CD4-positive, alpha-beta T cell treated with Interleukin-2 at 100 ng/mL for 4 hours (primary cell): ENCODE measurements around the gene CALCOCO2.

Experiments
- DNase-seq: peaks from one replicate; pipeline ENCODE4 v3.0.0-alpha.2; 2020; ENCODE audit warnings: low spot score

Gene CALCOCO2

DNA sequence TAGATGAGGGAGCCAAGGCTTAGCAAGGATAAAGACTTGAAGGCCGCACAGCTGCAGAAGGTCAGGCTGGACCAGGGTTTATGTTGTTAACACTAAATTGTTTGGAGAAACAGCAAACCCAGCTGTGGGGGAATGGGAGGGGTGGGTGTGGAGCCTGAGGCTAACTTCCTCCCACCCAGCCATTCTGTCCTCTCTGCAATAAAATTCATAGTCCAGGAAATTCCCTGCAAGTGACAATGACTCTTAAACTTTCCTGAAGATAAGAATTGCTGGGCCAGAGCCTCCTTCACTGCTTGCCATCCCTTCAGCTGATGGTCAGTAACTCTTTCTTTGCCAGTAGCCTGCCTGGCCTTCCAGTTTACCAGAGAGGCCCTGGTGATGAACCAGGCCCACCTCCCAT lies 42.4 kb downstream of the CALCOCO2 start:
- no peak for DNase-seq

DNA sequence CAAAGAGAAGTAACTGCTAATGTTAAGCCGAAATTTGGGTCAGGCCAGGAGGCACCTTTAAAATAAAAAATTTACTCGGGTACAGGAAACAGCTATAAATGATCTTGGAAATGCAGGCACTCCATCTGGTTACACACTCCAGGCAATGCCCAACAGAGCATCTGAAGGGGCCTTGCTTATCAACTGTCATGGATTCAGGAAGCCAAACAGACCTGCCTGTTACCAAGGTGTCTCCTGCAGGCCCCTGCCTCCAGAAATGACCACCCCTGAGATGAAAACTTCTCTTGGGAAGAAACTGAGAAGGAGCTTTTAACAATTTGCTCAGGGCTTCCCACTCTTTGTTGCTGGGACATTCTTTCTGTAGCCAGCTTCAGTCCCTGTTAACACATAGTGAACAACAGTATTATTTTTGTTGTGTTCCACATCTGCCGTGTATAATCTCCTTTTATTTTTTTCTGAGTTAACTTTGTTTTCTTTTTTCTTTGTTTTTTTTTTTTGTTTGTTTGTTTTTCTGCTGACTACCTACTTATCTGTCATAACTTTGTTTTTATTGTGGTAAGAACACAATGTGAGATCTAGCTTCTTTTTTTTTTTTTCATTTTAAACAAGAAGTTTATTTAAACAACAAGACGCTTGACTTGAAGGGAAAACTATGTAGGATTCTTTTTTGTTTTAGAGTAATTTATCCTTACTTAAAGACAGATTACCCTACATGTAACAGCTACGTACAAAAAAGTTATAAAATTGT lies 43.0 kb downstream of the CALCOCO2 start:
- DNase-seq: no peak

DNA sequence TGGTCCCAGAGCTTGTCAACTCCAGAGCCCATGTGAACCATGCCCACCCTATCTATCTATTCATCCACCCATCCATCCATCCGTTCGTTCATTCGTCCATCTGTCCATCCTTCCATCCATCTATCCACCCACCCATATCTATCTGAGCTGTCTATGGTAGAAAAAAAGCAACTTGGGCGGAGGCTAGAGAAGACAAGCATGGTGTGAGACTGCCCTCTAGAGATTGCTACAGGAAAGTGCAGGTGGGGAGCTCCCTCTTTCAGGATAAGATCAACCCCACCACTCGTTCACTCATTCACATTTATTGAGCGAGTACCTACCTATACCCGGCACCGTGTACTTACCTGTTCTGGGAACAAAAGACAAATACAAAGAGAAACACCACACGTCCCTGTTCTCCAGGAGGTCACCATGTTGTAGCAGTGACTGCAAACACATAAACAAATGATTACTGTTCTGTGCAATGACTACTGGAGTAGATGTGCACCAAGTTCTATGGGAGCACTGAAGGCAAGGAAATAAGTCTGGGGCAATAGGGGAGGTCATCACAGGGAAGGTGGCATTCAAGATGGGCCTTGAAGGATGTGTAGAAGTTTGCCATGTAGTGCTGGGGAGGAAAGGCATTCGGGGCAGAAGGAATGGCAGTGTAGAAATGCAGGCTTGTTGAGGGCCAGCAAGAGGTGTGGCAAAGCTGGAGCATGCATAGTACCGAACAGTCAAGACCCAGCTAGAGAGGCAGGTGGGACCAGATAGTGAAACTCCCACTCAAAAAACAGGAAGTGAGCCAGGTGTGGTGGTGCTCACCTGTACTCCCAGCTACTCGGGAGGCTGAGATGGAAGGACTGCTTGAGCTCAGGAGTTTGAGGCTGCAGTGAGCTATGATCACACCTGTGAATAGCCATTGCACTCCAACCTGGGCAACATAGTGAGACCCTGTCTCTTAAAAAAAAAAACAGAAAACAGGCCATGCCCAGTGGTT lies 48.4 kb downstream of the CALCOCO2 start:
- DNase-seq: peak; percentile 78

DNA sequence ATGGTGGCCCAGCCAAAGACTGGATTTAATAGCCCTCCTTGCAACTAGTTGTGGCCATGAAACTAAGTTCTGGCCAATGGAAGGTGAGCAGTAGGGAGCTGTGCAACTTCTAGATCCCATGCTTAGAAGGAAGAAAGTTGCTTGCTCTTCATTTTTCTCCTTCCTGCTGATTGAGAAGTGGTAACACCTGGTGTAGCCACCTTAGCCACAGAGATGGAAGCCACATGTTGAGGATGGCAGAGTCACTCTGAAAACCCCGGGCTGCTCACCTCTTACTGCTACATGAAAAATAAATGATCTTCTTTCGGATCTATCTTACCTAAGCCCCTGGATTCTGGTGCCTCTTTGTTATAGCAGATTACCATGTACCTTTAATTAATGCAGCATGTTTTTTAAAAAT lies 51.4 kb downstream of the CALCOCO2 start:
- DNase-seq: no peak

DNA sequence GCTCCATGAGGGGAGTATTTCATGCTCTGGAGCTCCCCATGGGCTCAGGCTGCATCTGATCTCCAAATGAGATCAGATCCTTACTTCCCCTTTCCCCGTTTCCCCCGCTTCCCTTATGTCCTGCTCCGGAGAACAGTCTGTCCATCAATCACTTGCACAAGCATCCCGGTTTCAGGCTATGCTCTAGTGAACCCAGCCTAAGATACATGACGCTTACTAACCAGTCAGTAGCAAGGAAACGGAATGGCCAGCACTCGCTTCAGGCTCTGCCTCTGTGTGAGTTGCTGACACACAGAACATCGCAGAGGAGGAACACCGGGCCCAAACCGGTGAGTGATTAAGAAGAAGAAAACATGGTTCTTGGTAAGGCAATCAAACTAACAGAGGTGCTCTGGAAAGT lies 52.3 kb downstream of the CALCOCO2 start:
- no peak for DNase-seq

DNA sequence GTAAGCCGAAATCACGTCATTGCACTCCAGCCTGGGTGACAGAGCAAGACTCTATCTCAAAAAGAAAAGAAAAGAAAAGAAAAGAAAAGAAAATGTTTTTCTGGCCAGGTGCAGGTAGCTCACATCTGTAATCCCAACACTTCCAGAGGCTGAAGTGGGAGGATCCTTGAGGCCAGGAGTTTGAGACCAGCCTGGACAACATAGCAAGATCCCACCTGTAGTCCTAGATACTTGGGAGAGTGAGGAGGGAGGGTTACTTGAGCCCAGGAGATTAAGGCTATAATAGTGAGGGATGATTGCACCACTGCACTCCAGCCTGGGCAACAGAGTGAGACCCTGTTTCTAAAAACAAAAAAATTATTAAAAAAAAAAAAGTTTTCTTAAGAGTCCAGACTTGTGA lies 59.3 kb downstream of the CALCOCO2 start:
- DNase-seq: no peak

DNA sequence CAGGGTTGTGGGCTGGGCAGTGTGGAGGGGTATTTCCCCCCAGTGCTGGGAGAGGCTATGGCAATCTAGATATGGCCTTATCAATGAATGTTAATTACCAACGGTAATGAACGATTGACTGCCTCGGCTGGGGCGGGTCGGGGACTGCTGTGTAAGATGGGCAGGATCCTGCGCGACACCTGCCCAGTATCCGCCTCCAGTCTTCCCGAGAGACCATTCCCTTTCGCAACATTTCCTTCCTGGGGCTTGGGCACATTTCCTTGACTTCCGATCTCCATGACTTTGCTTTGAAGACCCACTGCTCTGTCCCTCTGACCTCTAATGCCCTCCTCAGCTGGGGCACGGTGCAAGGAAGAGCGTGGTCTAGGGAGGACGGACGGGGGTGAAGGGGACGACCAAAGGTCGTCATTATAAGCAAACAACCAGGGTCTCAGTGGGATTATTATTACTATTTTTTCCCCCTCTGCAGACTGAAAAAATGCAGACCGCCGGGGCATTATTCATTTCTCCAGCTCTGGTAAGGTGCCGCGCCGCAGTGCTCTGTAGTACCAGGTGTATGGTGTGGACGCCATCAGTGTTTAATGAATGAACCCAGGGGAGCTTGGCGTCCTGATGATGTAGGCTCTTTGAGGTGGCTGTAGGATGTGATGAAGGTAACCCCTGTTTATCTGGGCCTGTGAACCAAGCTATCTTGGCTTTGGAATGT lies 62.3 kb downstream of the CALCOCO2 start:
- no peak for DNase-seq

DNA sequence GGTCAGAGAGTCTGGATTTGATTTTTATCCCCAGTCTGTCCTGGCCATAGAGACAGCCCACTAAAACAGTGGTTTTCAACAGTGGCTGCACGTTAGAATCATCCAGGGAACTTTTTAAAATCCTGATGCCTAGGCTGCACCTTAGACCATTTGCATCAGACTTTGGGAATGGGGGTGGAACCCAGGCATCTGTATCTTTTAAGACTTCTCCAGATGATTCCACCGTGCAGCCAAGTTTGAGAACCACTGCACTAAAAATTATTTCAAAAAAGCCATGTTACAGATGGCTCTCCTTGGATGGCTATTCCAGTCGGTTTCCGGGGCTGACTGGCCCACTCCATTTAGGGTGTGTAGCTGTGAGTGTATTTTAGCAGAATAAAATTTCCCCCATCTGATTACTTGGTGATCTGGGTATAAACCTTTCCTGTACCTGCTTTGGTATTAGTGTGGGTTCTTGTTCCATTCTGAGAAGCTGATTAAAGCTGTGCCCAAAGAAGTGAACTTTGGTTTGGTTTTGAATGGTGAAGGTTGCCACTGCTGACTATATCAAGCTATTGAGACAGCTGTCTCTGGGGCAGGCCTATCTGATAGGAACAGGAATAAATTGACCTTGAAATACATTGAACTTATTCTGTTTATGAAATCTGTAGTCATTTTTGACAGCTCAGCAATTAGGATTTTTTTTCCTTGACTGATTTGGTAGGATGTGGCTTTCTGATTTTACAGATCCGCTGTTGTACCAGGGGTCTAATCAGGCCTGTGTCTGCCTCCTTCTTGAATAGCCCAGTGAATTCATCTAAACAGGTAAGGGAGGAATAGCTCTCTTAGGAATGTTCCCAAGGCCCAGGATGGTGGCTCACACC lies 63.0 kb downstream of the CALCOCO2 start:
- no peak for DNase-seq

DNA sequence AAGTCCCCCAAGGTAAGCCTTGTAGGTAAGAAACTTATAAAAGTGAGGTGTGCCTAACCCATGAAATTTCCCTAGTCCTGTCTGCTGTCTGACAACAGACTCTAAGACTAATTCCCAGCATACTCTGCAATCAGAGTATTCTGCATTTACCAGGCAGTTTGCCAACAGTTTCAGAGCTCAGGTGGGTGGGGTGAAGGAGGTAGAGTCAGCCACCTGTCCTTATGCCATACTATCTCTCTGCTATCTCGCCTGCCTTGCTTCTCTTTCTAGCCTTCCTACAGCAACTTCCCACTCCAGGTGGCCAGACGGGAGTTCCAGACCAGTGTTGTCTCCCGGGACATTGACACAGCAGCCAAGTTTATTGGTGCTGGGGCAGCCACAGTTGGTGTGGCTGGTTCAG lies 64.1 kb downstream of the CALCOCO2 start:
- DNase-seq: no peak

DNA sequence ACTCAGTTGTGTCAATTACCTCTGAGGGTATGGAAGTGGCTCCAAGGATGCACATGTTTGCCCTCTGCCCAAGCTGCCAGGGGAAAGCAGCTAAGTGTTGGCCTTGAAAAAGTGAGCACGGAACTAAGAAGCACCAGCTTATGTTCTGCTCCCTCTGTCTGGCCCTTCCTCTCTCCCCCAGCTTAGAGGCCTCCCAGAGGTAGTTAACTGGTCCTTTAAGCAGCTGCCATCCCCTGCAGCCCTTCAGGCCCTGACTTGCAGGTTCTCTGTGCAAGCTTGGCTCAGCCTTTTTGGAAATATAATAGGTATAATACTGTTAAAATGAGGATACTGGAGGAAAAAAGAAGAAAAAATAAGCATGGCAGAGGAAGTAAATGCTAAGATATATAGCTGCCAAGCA lies 70.4 kb downstream of the CALCOCO2 start:
- DNase-seq: no peak

DNA sequence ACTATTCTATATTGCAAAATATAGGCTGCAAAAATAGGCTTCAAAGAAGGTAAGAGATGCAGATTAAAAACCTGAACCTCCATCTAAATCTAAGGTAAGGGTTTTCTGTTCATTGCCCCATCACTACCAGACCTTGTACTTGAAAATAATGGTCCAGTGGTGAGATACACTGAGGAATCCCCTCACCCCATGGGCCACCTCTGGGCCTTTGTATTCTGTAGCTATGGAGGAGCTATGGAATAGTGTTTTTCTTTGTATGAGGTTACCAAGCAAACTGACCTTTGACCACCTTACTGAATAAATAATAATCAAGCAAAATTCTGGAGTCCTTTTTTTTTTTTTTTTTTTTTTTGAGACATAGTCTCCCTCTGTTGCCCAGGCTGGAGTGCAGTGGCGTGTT lies 72.6 kb downstream of the CALCOCO2 start:
- no peak for DNase-seq

DNA sequence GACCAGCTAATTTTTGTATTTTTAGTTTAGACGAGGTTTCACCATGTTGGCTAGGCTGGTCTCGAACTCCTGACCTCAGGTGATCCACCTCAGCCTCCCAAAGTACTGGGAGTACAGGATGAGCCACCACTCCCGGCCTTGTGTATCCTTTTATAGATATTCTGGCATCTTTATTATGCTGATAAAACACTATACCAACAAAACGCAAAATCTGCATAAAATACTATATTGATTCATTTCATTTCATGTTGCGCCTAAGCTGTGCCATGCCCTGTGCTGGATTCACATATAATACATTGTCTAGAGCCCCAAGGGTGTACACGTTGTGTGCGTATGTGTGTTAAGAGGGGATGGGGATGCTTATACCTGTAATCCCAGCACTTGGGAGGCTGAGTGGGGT lies 73.6 kb downstream of the CALCOCO2 start:
- no peak for DNase-seq

DNA sequence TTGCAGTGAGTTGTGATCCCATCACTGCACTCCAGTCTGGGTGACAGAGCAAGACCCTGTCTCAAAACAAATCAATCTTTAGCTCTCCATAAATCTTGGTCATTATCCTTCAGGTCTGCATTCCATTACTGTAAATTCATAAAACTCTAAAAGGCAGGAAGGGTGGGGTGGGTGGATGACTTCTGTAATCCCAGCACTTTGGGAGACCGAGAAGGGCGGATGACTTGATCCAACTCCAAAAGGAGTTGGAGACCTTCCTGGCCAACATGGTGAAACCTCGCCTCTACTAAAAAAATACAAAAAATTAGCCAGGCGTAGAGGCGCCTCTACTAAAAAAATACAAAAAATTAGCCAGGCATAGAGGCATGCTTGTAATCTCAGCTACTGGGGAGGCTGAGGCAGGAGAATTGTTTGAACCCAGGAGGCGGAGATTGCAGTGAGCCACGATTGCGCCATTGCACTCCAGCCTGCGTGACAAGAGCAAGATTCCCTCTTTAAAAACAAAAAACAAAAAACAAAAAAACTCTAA lies 75.2 kb downstream of the CALCOCO2 start:
- DNase-seq: no peak

DNA sequence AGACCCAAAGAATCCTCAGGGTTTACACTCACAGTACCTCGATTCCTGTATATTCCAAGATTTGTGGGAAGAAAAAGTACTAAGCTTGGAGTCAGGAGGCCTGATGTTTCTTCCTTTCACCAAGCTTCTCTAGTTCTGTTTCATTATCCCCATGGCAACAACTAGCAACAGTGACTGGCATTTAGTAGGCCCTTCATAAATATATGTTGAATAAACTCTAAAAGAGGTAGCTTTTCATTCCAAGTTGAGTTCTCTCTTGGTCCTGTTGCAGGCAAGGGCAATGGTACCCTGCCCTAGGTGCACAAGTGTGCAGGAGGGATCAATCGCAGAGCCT lies 76.8 kb downstream of the CALCOCO2 start:
- peak; percentile 35 for DNase-seq

DNA sequence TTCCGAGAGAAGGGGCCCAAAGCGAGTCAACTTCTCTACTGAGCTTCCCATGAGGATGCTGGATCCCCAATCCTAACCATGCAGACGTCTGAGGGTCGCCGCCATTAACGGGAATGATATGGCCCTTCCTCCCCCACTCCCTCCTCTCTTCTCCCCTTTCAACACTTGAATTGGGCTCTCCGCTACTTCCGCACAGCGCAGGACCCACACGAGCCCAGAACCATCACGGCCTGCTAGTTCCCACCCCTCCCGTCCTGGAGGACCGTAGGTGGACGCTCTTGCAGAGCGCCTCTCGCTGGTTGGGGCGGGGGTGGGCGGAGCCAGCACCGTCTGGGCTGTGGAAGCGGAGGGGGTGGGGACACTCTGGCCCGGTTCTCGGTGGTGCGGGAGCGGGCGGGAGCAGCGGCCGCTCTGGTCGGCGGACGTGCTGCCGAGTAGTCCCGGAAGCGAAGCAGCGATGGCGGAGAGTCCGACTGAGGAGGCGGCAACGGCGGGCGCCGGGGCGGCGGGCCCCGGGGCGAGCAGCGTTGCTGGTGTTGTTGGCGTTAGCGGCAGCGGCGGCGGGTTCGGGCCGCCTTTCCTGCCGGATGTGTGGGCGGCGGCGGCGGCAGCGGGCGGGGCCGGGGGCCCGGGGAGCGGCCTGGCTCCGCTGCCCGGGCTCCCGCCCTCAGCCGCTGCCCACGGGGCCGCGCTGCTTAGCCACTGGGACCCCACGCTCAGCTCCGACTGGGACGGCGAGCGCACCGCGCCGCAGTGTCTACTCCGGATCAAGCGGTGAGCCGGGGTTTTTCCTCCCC lies 77.4 kb downstream of the CALCOCO2 start, which contains the start of gene UBE2Z:
Gene UBE2Z (plus strand): TSS at position 361 of the 797 bp plus-strand sequence. CDS start 97 bp downstream, at position 458.
- DNase-seq: peak; percentile 93

DNA sequence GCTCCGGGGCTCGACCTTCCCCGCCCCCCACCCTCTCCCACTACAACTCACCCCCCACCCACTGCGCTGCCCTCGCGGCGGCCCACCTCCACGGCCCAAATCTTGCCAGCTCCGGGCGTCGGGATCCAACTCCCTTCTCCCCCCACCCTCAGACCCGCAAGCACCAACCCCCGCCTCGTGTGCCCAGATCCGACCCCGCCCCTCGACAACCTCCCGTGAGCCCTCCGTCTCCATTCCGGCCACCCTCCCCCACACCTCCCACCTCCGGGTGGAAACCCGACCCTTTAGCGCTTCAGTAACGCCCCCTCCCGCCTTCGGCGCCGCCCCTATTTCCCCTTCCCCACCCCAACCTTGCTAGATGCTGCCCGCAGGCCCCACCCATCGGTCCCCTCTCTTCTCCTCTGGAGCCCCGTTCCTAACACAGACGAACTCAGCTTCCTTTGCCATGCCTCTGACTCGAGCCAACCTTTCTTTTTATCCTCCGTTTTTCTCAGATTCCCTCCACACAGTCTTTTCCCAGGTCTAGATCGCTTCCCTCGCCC lies 78.1 kb downstream of the CALCOCO2 start:
- peak; percentile 90 for DNase-seq

DNA sequence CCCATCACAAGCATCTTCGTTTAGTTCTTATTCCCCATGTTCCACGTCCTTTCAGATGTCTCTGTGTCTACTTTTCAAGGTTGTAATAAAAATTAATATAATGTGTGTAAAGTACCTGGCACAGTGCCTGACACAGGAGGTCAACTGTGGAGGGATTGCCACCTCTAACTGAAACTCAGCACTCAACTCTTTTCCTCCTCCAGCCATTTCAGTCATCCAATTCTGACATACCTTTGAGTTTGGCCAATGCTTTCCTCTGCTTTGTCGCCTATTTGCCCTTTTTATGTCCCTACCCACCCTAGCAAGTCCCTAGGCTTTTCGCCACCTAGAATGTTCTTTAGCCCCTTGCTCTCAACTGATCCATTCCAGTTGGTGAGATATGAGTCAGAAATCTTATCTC lies 78.9 kb downstream of the CALCOCO2 start:
- no peak for DNase-seq

DNA sequence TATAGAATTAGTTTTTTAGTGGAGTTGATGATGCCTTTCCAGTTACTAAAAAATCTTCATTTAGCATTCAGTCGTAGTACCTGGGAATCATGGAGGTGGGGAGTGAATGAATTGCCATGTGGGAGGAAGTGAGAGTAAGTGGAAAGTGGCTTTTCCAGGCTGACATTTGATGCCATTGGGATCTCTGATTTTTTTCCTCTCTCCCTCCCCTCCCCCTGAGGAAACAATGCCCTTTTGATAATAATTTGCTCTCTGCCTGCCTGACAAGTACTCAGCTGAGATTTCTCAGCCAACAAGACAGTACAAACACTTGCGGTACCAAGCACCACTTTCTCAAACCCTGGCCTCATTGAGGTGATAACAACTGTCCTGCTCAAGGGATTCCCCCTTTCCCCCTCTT lies 79.5 kb downstream of the CALCOCO2 start:
- no peak for DNase-seq

DNA sequence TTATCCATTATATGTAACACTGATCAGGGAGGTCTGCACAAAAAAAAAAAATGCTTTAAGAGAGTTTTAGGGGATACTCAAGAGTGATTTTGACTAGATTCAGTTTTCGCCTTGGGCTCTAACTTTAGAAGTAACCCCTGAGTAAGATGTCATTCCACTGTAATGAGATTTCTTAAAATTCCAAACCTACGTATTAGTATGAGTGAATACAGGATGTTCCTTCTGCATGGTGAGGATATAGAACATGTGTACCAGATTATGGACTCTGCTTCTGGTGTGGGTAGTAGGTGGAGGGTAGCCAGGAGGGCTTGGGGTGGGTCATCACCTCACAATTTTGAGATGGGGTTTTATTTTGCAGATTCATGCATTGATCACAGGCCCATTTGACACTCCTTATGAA lies 81.6 kb downstream of the CALCOCO2 start:
- DNase-seq: no peak
